ENCODE measurements around the gene NIBAN1.

- TF ChIP-seq CTCF (IDR thresholded peaks at IDR 0.05) (no peak), POLR2AphosphoS5 (IDR thresholded peaks at IDR 0.05; ENCODE audit: insufficient read depth in 1 of 2, low read depth in 1 of 2) (no peak), POLR2A (IDR thresholded peaks at IDR 0.05) (no peak)
Measured at GRCh38 chr1:184952428-184952827, 21.9 kb downstream of the NIBAN1 start.

All from vagina (tissue), 2 donors.